Activated naive CD4-positive, alpha-beta T cell treated with anti-CD3 and anti-CD28 coated beads for 36 hours (primary cell): ENCODE measurements around the gene PROB1. TPM values are rescaled to one million over a fixed set of nuclear protein-coding genes. Genes with fewer than 3 reads are reported as not detected.
"Not testable (repeated sequence)": the region's sequence is repeated elsewhere in the genome, so short reads cannot be mapped to it uniquely, and the experiment has no call there.

Experiments used
- CTCF ChIA-PET: fragments of 350-600 bp; sonication (Branson Sonifier 250); formaldehyde crosslinking; loops from one replicate; lab custom pipeline; 2021; ENCODE audit warnings: antibody characterized with exemption; lab: Charles Lee
- DNase-seq: peaks from one replicate; pipeline ENCODE4 v3.0.0-alpha.2; 2020
- H3K27ac Mint-ChIP-seq: one replicate; pipeline ENCODE4 v1.8.0; 2021; ENCODE audit warnings: mild to moderate bottlenecking, mixed read lengths
- H3K27me3 Mint-ChIP-seq: one replicate; pipeline ENCODE4 v1.8.0; 2021; ENCODE audit warnings: low read depth, mixed read lengths
- H3K36me3 Mint-ChIP-seq: one replicate; pipeline ENCODE4 v1.8.0; 2021; ENCODE audit warnings: low read depth, mixed read lengths
- H3K4me1 Mint-ChIP-seq: one replicate; pipeline ENCODE4 v1.8.0; 2021; ENCODE audit warnings: low read depth, mixed read lengths
- H3K4me3 Mint-ChIP-seq: one replicate; pipeline ENCODE4 v1.8.0; 2021; ENCODE audit warnings: mild to moderate bottlenecking, moderate library complexity, mixed read lengths
- H3K9me3 Mint-ChIP-seq: one replicate; pipeline ENCODE4 v1.8.0; 2021; ENCODE audit warnings: mixed read lengths
- intact Hi-C: fragments of 100-400 bp; cut with micrococcal nuclease; formaldehyde crosslinking; loops from one replicate; pipeline ENCODE4 v1.15.1; 2023
- total RNA-seq, 2 experiments: library from RNA; stranded (reverse); gene quantifications; one replicate each; pipeline ENCODE4 v1.2.3, GENCODE V29; 2021

The PROB1 gene
- total RNA-seq, 2 experiments from 2014 or later = 1.1 to 1.2 TPM

DNA sequence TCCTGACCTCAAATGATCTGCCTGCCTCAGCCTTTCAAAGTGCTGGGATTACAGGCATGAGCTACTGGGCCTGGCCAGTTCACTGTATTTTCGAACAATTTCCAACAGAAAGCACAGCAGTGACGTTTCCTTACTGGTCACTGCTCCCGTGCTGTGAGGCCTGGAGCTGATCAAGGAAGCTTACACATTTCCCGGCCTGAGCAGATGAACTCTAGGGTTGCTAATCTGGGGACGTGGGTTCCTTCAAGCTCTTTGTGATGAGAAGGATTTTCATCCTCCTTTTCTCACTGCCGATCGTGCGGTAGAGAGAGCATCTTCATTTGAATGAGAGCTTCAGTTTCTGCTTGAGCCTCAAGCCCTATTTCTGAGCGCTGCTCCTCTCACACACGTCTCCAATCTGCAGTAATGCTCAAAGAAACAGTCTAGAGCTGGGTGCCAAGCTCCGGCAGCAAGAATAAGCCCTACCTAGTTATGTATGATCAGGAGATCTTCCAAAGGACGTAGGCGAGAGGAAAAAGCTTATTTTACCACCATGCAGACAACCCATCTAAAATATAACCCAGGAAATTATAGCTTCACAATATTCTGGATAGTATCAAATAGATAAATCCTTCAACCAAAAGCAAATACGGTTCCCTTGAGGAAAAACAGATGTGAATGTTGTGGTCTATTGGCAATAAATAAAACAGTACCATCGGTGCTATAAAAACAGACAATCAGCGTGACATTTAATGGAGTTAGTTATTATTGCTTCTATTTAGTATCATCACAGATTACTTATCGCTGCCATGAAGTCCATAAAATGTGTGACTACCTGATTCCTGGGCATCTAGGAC, 16.3 kb upstream of the PROB1 start:
- Mint-ChIP-seq H3K27me3 (no peaks in the 10 kb centered on the region), H3K4me1 (peaks cover 48% of the 10 kb centered on the region), H3K27ac (no peak overlapping the region), H3K36me3 (peaks cover 4% of the 10 kb centered on the region), H3K9me3 (no peaks in the 10 kb centered on the region), H3K4me3 (no peak overlapping the region)
- CTCF ChIA-PET = interaction anchor here (1.0 to 1.6 kb wide), 7 partner anchors 9 to 223 kb away, joined by 3 to 6 read pairs (median 3); no protein-coding TSS in a partner anchor
- intact Hi-C loops = no loop called here
- peak; percentile 0 for DNase-seq

DNA sequence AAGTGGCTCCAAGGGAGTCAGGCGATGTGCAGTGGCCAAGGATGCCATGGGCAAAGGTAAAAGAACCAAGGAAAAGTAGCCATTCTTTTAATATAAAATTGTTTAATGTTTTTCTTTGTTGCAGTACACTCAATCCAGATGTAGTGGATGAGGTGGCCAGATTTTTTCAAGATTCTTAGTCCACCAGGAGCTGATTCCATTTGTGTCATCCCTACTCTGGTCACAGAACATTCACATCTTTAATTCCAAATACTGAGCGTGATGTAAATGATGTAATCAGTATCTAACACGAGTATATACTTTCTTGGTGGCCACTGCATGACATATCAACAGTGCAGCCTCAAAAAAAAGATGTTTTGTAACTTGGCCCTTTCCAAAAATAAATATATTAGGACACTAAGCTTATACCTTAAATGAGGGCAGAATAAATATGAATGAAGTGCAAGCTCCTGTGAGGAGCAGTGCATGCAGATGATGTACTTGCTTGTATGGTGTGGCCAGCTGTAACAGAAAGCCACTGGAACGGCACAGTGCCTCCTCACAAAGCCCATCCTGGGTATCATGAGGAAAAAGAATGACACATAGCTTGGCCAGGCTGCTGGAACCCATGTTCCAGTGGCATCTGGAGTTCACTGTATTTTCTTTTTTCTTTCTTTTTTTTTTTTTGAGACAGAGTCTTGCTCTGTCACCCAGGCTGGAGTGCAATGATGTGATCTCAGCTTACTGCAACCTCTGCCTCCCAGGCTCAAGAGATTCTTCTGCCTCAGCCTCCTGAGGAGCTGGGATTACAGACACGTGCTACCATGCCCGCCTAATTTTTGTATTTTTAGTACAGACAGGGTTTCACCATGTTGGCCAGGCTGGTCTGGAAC, 15.5 kb upstream of the PROB1 start:
- CTCF ChIA-PET = interaction anchor here (0.6 to 1.6 kb wide), 9 partner anchors 10 to 224 kb away, joined by 3 to 6 read pairs (median 3); no protein-coding TSS in a partner anchor
- Mint-ChIP-seq H3K4me1 (peaks cover 39% of the 10 kb centered on the region), H3K9me3 (no peaks in the 10 kb centered on the region), H3K4me3 (no peak overlapping the region), H3K36me3 (peaks cover 1% of the 10 kb centered on the region), H3K27ac (no peak overlapping the region), H3K27me3 (no peaks in the 10 kb centered on the region)
- DNase-seq = no peak
- intact Hi-C loops = no loop called here

DNA sequence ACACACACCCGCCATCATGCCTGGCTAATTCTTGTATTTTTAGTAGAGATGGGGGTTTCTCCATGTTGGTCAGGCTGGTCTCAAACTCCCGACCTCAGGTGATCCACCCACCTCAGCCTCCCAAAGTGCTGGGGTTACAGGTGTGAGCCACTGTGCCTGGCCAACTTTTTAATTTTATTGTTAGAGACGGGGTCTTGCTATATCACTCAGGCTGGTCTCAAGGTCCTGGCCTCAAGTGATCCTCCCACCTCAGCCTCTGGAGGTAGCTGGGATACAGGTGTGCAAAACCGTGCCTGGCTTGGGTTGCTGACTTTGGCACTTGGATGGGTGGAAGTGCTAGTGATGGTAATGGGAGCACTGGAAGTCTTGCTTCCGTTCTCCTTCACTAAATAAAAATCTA, 14.2 kb upstream of the PROB1 start:
- H3K4me3 Mint-ChIP-seq, H3K9me3 Mint-ChIP-seq, H3K27ac Mint-ChIP-seq, H3K36me3 Mint-ChIP-seq, H3K27me3 Mint-ChIP-seq, intact Hi-C loops: not testable (repeated sequence)
- H3K4me1 Mint-ChIP-seq = peaks cover 33% of the 10 kb centered on the region
- CTCF ChIA-PET = interaction anchor here (1.1 to 1.5 kb wide), 2 partner anchors 11 to 13 kb away, joined by 3 read pairs; no protein-coding TSS in a partner anchor
- DNase-seq = peak; percentile 1

DNA sequence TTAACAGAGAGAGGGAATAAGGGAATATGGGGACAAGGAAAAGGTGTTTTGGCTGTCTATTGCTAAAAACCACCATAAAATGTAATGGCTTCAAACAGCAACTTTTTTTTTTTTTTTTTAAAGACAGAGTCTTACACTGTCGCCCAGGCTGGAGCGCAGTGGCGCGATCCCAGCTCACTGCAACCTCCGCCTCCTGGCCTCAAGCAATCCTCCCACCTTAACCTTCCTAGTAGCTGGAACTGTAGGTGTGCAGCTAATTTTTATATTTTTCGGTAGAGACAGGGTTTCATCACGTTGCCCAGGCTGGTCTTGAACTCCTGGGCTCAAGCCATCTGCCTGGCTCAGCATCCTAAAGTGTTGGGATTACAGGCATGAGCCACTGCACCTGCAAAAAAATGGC, 13.3 kb upstream of the PROB1 start:
- Mint-ChIP-seq H3K9me3 (no peaks in the 10 kb centered on the region), H3K27me3 (no peaks in the 10 kb centered on the region), H3K4me3 (no peak overlapping the region), H3K36me3 (peaks cover 1% of the 10 kb centered on the region), H3K4me1 (peaks cover 28% of the 10 kb centered on the region), H3K27ac (no peak overlapping the region)
- intact Hi-C loops = no loop called here
- CTCF ChIA-PET = interaction anchor here (1.4 to 1.5 kb wide), 2 partner anchors 12 to 14 kb away, joined by 3 to 8 read pairs; no protein-coding TSS in a partner anchor
- no peak for DNase-seq

DNA sequence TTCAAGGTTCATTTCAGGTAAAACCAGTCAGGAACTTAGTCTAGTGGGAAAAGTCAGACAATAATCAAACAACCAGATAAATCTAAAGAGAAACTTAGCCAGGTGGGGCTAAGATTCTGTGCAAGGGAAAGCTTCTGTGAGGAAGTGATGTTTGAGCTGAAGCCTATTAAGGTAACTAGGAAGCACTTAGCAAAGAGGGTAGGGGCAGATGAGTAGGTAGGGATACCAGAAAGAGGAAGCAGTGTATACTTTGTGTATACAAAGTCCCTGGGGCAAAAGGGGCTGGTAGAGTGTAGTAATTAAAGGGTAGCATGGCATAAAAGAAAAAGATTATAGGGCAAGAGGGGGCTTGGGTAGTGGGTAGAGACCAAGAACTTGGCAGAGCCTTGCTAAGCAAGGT, 12.6 kb upstream of the PROB1 start:
- Mint-ChIP-seq H3K27ac (no peak overlapping the region), H3K27me3 (no peaks in the 10 kb centered on the region), H3K4me3 (no peak overlapping the region), H3K9me3 (no peaks in the 10 kb centered on the region), H3K36me3 (peaks cover 1% of the 10 kb centered on the region), H3K4me1 (peaks cover 28% of the 10 kb centered on the region)
- CTCF ChIA-PET = interaction anchor here (1.4 kb wide), 1 partner anchor 15 kb away, joined by 8 read pairs; no protein-coding TSS in a partner anchor
- intact Hi-C loops = no loop called here
- peak; percentile 3 for DNase-seq

DNA sequence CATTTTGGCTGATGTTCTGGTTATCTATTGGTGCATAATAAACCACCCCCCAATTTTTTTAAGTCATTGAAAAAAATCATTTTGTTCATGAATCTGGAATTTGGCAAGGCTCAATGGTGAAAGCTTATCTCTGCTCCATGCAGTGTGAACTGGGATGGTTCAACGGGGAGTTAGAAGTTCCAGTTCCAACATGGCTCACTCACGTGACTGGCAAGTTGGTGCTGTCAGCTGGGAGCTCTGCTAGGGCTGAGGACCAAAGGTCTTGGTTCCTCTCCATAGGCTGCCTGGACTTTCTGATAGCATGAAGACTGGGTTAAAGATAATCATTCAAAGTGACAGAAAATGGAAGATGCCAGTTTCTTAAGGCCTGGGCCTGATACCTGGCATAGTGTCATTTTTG, 12.1 kb upstream of the PROB1 start:
- Mint-ChIP-seq H3K4me3 (no peak overlapping the region), H3K27ac (no peak overlapping the region), H3K27me3 (no peaks in the 10 kb centered on the region), H3K4me1 (peaks cover 30% of the 10 kb centered on the region), H3K9me3 (no peaks in the 10 kb centered on the region), H3K36me3 (peaks cover 1% of the 10 kb centered on the region)
- CTCF ChIA-PET = interaction anchor here (0.9 to 1.5 kb wide), 3 partner anchors 9 to 106 kb away, joined by 3 to 4 read pairs (median 4); no protein-coding TSS in a partner anchor
- DNase-seq = peak; percentile 1
- intact Hi-C loops = no loop called here

DNA sequence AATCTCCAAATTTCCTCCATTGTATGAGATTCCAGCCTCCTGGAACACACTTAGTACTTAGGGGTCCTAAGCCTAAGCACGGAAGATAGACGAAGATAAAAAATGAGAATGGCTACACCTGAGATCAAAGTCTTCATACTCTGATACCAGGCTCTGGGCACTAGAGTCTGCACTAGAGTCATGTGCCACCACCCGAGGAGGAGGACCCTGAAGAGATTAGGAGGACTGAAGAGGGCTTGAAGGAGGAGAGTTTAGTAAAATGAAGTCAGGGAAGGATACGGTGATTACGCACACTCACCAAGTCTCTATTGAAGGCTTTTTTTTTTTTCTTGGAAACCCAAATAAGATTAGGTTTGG, 9.6 kb upstream of the PROB1 start:
- no peaks in the 10 kb centered on the region for H3K27me3 Mint-ChIP-seq

DNA sequence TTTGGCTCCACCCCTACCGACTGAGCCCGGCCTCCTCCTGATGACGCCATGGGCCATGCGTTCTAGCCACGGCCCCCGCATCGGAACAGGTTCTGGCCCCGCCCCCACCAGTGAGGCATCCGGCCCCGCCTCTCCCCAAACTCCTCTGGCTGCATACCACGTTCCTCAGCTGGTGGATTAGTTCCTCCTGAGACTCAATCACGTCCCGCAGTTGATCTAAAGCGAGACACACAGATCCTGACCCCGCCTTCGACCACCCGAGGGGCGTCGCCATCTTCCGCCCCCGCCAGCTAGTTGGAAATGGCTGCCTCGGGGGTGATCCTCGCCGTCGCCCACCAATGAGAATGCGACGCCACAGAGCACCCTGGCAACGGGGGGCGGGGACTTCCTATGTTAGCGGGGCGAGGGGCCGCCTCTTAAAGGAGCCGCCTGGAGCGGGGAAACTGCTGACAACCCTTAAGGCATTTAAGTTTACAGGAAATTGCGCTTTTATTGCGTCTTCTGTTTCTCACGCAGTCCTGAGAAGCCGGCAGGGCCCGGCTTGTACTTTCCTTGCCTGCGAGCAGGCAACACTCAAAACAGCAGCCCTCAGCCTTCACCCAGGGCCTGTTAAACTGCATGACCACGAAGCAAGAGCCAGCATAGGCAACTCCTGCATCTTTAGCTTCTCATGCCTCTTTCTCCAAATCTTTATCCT, 9.0 kb upstream of the PROB1 start, which contains the start of gene SPATA24:
Gene SPATA24 (minus strand): TSS at position 303 of the 697 bp plus-strand sequence. CDS start 29 bp downstream, at position 274.
- H3K4me1 Mint-ChIP-seq = peaks cover 37% of the 10 kb centered on the region
- H3K27me3 Mint-ChIP-seq = no peaks in the 10 kb centered on the region
- no peaks in the 10 kb centered on the region for H3K36me3 Mint-ChIP-seq
- H3K9me3 Mint-ChIP-seq = no peaks in the 10 kb centered on the region
- peak within 1 kb of the TSS; percentile 93 for H3K4me3 Mint-ChIP-seq
- peak; percentile 99 for DNase-seq
- intact Hi-C loops = loop anchor here (1.0 to 5.0 kb wide), 13 partner anchors 10 to 937 kb away; partner anchors contain the start of genes DNAJC18, EGR1, ETF1 and HSPA9
- CTCF ChIA-PET = interaction anchor here (1.1 to 1.9 kb wide), 7 partner anchors 9 to 565 kb away, joined by 3 to 10 read pairs (median 3); partner anchors contain the start of gene PROB1
- peak within 1 kb of the TSS; percentile 100 for H3K27ac Mint-ChIP-seq

More for the DNA sequence above, 9.6 kb upstream of the PROB1 start:
- intact Hi-C loops = loop anchor here (1.0 to 5.0 kb wide), 12 partner anchors 10 to 937 kb away; partner anchors contain the start of genes DNAJC18, EGR1, ETF1 and HSPA9
- no peak for DNase-seq
- CTCF ChIA-PET = interaction anchor here (1.1 to 1.5 kb wide), 2 partner anchors 9 to 26 kb away, joined by 3 read pairs; partner anchors contain the start of gene PROB1
- H3K36me3 Mint-ChIP-seq = no peaks in the 10 kb centered on the region
- H3K9me3 Mint-ChIP-seq = no peaks in the 10 kb centered on the region
- peak overlapping the region; percentile 100 for H3K27ac Mint-ChIP-seq
- H3K4me1 Mint-ChIP-seq = peaks cover 34% of the 10 kb centered on the region
- H3K4me3 Mint-ChIP-seq = peak overlapping the region; percentile 93

DNA sequence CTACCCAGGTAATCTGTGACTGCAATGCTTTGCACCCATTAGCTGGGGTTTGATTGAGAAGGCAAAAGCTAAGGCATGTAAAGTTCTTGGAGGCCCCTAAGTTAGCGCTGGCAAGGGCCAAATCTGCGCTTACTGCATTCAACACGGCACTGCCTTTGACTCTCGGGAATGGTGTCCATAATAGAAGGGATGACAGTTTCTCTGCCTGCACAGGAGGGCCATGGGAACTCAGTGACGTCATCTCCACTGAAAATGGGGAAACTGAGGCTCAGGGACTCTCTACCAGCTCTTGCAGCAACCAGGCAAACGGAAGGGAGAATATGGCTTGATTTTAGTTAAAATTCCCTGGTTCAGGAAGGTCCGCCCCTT, 8.5 kb upstream of the PROB1 start:
- H3K27me3 Mint-ChIP-seq = no peaks in the 10 kb centered on the region
- peaks cover 37% of the 10 kb centered on the region for H3K4me1 Mint-ChIP-seq
- no peaks in the 10 kb centered on the region for H3K9me3 Mint-ChIP-seq
- H3K36me3 Mint-ChIP-seq = no peaks in the 10 kb centered on the region
- DNase-seq = no peak
- CTCF ChIA-PET = interaction anchor here (1.1 to 2.1 kb wide), 8 partner anchors 8 to 565 kb away, joined by 3 to 10 read pairs (median 4); partner anchors contain the start of gene PROB1
- H3K4me3 Mint-ChIP-seq = peak overlapping the region; percentile 93
- peak overlapping the region; percentile 100 for H3K27ac Mint-ChIP-seq
- intact Hi-C loops = loop anchor here (1.0 to 5.0 kb wide), 5 partner anchors 129 to 936 kb away; partner anchors contain the start of genes EGR1 and HSPA9

DNA sequence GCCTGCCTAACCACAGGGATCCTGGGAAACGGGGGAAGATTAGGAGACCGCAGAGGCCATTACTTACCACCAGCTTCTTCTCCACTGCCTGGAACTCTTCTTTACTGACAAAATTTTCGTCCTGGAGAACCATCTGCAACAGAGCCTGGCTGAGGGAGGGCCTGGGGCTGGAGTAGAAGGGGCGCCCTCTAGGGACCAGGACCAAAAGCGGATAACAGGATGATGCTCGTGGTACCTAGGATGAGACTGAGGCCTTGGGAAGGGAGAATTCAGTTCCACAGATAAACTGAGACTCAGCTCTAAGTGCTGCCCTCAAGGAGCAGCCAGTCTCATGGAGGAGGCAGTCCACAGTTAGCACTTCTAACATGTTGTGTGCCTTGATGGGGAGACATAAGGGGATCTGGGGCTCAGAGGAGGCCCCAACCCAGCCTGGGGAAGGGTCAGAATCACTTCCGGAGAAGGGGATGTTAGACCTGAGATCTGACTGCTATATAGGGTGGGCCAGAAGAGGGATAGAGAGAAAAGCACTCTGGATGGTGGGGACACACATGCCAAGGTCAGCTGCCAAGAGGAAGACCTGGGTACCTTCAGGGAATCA, 7.8 kb upstream of the PROB1 start:
- CTCF ChIA-PET = interaction anchor here (0.6 to 2.1 kb wide), 15 partner anchors 9 to 1360 kb away, joined by 3 to 10 read pairs (median 3); no protein-coding TSS in a partner anchor

More for the DNA sequence above, 7.8 kb upstream of the PROB1 start:
- Mint-ChIP-seq H3K36me3 (no peaks in the 10 kb centered on the region), H3K27ac (peak overlapping the region; percentile 7), H3K4me1 (peaks cover 35% of the 10 kb centered on the region), H3K27me3 (no peaks in the 10 kb centered on the region), H3K4me3 (peak overlapping the region; percentile 93), H3K9me3 (no peaks in the 10 kb centered on the region)
- DNase-seq = peak; percentile 45
- intact Hi-C loops = loop anchor here (1.0 to 5.0 kb wide), 5 partner anchors 128 to 935 kb away; partner anchors contain the start of genes EGR1 and HSPA9
